ENCODE measurements around the gene MCCD1.
"Not testable (repeated sequence)": the region's sequence is repeated elsewhere in the genome, so short reads cannot be mapped to it uniquely, and the experiment has no call there.

The MCCD1 gene, protein sequence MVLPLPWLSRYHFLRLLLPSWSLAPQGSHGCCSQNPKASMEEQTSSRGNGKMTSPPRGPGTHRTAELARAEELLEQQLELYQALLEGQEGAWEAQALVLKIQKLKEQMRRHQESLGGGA

DNA sequence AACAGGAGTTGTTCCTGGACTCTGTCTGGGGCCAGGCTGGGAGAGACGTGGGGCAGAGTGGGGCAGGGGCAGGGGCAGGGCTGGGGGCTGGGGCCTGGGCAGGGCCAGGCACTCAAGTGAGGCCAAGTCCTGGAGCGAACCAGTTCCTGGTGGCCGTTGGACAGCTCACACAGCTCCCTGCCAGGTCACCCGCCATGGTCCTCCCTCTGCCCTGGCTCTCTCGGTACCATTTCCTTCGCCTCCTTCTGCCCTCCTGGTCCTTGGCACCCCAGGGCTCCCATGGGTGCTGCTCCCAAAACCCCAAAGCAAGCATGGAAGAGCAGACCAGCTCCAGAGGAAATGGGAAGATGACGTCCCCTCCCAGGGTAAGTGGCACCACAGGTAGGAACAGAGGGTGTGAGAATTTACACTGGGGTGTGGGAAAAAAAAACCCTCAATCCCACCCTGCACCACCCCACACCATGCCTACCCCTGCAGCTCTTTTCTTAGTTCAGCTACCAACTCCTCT, at the start of gene MCCD1:
MCCD1 (plus strand) TSS at position 142 of the 508 bp plus-strand sequence; CDS start at position 195, 53 bp downstream.
- DNase-seq = no peak

DNA sequence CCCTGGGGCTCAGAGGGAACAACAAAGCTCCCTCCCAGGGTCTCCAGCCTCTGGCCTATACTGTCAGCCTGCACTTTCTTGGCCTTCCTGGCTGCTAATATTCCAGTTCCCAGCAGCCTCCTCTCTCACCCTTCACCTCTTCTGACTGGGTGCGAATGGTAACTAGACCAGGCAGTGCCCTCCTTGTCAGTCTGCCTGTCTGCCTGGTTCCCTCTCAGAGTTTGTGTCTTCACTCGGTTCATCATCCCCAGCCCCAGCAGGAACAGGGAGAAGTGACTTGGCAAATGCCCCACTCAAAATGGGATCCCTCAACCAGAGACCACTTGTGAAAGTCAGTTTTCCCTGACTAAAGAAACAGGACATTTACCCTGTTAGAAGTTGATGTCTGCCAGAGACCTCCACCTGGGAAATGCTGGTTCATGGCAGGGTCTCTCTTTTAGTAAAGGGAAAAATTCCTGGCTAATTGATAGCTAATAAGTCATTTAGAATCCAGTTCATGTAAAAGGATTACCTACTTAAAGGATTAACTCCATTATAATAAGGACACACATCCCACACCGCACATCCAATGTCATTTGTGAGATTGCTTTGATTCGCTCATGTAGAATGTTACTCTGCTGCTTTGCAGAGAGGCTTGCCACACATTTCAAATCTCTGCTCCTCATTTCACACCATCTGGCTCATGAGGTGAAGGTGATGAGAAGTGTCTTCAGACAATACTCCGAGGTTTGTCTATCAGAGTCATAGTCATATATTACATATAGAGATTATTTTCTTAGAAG, 49.4 kb upstream of the MCCD1 start:
- no peak for DNase-seq

DNA sequence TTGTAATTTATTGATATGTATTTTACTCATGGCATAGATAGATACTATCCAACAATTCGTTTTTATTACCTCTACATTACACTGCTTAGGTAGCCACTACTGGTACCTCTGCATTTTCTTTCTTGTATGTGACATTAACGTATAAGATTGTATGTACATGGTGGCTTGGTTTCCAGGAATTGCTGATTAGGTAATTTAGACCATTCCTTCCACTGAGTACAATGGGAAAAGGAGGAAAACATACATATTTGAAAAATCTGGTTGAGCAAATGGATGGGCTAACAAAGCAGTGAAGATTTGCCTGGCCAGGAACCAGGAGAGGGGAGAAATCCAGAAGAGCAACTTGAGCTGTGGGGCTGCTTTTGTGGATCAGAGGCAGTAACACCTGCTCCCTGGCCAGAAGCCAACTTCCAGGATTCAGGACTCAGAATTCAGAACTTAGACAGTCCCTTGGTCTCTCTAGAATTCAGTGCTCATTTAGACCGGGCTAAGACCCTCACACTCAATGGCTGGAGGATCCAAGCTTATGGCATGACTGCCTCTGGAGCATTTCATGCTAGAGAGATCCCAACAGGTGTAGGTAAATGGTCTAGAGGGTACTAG, 48.7 kb upstream of the MCCD1 start:
- no peak for DNase-seq

DNA sequence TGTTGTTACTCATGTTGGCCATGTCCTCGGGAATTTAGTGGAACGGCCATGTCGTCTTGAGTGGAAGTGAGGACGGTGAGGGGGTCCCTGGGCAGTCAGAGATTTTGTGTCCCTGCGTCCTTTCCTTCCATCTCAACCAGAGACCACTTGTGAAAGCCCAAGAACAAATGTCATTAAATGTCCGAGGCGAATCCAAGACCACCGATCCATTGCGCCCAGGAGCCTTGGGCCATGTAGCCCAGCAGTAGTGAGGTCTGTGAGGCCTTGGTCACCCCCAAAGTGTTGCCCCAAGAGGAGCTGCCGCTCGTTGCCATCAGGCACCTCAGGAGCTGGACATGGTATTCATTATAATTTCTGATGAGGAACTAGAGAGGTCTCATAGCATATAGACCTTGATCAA, 48.2 kb upstream of the MCCD1 start:
- DNase-seq = no peak

DNA sequence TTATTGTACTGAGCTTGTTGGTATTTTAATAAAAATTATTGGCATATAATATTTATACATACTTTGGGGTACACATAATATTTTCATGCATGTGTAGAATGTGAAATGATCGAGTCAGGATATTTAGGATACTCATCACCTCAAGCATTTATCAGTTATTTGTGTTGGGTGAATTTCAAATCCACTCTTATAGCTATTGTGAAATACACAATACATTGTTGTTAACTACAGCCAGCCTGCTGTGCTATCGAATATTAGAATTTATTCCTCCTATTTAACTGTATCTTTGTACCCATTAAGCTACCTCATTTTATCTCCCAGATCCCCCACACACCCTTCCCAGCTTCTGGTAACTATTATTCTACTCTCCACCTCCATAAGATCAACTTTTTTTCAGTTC, 45.4 kb upstream of the MCCD1 start:
- no peak for DNase-seq

DNA sequence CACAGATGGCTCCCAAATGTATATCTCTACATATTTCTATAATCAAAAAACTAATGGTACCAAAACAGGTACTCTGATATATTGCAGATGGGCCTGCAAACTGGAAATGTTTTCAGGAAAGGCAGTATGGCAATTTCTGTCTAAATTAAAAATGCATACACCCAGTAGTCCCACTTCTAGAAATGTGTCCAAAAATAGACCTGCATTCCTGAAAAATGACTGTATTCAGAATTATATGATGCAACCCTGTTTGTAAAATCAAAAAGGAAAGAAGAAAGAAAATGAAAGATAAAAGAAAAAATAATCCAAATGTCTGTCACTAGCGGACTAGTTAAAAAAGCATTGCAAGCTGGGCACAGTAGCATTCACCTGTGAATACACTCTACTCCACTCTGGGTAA, 43.7 kb upstream of the MCCD1 start:
- no peak for DNase-seq

DNA sequence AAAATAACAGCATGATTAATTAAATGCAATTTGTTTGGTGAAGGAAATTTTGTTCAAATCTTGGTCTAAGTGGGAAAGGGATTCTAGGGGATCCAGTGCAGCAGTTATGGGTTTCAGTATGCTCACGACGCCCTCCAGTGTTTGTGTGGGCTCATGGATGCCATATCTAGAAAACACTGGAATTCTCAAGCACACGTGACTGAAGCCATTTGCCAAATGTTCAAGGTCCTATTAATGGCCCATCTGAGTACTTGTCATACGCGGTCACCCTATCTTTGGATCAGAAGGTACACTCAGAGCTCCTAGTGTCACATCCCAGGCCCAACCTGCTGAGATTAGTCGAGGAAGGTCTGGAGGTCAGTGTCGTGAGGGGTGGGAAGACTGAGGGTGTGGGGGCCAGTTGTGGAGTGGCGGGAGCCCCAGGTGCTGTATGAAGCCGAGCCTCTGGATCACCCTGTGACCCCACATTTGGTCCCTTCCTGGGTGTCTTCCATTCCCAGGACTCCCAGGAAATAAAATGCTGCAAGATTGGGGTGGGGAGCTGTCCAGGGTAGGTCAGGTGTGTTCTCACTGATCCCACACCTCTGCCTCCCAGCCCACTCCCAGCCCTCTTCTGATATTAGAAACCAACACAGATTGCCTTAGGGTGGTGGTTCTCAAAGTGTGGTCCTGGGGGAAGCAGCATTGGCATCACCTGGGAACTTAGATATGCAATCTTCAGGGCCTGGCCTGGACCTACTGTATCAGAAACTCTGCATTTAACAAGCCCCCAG, 42.5 kb upstream of the MCCD1 start:
- not testable (repeated sequence) for DNase-seq

DNA sequence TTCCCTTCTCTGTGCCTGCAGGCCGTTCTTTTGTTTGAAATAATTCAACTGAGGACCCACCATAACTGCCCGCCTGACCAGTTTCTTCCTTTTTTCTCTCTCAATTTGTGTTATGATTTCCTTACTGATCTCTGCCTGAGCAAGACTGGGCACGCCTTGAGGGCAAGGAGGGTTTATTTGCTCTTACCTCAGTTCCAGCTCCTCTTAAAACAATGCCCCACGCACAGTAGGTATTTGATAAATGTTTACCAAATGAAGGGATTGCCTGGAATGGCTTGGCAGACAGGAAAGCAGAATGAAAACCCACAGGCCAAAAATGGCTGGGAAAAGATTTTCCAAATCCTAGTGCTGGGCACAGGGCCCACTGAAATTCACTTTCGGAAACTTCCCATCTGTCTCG, 41.1 kb upstream of the MCCD1 start:
- not testable (repeated sequence) for DNase-seq

DNA sequence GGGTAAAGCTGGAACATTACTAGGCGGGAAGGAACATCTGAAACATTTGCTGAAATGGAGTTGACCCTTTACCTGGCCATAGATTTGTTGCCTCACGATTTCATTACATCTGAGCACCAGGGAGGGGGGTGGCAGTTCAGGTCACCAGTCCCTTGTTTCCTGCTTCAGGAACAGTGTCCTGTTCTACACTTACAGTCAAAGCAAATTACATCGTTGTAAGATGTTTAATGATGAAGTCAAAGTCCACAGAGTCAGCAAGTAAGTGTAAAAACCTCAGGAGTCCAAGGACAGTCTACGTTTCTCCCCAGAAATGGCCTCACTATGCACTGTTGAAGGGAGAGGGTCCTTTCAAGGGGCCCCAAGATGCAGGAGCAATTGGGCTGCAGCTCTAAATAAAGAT, 39.7 kb upstream of the MCCD1 start:
- DNase-seq = no peak

DNA sequence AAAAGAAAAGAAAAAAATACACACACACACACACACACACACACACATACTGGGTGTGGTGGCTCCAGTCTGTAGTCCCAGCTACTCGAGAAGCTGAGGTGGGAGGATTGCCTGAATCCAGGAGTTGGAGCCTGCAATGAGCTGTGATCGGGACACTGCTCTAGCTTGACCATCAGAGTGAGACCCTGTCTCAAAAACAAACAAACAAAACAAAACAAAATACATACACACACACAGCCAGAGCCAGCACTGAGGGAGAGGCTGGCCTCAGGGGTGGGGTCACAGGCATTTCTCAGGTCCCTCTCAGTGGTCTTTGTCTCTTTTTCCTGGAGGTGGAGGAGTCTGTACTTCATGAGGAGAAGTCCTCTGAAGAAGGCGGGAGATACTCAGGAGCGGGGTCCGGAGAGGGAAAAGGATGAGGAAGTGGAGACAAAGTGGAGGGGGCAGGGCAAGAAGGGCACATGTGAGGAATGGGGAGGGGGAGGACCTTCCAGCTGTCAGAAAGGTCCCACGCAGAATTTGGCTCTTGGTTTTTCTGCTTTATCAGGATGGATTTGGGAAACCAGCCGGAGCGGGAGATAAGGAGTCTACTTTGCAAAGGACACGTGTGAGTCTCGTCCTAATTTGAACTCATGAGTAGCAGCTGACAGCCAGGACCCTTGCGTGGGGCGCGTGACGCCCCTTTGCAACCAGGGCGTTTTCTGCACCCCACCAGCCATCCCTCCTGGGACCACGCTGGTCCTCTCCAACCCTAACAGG, 38.5 kb upstream of the MCCD1 start:
- no peak for DNase-seq

DNA sequence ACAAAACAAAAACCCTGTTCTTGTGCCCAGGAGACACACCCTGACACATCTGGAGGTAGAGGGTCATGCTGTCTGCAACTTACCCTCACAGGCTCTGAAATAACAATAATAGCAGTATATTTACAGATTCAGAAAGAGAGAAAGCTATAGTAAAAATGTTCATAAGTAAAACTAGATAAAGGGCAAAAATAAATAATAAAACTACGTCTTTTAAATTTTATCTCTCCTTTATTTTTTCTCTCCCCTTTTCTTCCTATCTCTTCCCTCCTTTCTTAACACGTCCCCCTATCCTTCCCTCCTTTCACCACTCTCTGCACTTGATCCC, 35.2 kb upstream of the MCCD1 start:
- DNase-seq = not testable (repeated sequence)

DNA sequence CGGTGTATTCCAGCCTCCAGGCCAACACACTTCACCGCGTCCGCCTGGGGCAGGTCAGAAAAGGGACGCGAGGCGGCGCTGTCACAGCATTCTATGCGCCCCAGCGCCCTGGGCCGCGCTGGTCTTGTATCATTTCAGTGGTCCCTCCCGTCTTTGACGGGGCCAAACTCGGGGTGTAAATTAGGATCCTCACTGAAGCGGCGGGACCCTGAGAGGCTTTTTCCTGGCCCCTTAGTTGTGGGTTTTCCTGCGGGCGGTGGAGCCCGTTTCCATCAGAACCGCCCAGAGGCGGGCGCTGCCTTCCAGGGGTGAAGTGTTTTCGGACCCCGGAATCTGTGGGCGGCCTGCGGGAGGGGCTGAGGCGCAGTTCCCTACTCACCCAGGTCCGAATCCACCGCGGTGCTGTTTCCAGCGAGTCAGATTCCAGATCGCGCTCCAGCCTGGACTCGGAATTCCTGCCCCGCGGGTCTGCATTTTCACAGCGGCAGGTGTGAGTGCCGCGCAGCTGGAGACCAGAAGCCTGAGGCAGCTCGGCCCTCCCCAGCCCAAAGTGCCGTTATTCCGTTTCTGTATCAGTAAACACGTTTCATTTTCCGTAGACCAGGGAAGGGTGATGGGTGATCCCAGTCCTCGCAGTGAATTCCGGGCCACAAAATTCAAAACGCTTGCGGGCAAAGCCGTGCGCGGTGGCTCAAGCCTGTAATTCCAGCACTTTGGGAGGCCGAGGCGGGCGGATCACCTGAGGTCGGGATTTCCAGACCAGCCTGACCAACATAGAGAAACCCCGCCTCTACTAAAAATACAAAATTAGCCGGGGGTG, 34.7 kb upstream of the MCCD1 start:
- DNase-seq = peak; percentile 84 to 95 (median 90)

DNA sequence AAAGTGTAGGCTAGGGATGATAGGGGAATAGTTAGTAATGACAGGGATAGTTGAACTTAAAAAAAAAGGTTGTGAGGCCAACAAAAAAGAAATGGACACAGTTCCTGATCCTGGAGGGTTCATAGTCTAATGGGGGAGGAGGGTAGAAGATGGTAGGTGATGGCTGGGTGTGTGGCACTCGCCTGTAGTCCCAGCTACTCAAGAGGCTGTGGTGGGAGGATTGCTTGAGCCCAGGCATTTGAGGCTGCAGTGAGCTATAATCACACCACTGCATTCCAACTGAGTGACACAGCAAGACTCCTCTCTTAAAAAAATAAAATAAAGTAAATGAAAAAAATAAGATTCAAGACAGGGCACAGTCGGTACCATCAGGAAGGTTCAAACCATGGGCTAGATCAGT, 33.2 kb upstream of the MCCD1 start:
- DNase-seq = no peak

DNA sequence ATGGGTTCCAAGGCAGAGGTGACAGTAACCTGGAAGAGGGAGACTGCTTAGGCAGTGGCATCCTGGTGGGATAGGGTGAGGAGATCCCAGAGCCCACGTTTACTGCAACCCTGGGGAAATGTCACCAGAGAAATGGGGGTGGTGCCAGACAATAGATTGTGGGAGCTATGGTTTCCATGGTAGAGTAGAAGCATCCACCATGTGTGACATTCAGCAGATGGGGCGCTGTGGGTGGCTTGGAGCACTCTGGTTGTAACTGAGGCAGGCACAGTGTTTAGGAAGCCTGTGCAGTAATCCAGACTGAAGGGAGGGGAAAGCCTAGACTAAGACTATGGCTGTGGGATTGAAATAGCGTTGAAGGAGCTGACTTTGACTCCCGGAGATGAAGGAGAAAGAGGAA, 31.9 kb upstream of the MCCD1 start:
- not testable (repeated sequence) for DNase-seq

DNA sequence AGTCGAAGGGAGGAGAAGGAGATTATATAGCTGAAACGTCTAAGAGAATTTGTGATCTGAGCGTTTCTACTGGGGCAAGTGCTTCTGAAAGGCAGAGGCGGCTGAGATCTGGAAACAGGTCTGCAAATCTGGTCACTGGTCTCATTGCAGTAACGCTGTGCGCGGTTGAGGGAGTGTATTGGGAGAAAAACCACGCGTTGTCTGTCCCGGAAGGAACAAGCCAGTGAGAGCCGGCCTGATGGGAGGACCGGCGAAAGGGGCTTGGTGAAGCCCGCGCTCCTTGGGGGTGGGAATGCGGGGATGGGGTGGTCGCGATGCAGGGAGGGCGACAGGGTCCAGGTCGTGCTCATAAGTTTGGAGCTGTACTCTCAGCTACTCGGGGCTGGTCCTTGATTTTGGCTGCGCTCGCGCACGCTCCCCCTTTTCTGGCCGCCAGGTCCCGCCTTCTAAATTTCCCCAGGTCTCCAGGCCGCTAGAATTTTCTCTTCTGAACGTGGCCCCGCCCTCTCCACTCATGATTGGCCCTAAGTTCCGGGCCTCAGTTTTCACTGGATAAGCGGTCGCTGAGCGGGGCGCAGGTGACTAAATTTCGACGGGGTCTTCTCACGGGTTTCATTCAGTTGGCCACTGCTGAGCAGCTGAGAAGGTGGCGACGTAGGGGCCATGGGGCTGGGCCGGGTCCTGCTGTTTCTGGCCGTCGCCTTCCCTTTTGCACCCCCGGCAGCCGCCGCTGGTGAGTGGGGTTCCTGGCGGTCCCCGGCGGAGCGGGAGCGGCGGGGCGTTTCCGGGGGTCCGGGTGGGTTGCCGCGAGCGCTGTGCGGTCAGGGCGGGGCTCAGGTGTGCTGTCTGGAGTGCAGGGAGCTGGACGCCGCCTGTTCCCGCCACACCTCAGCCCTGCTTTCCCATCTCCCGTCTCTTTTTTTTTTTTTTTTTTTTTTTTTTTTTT, 31.0 kb upstream of the MCCD1 start, which contains the start of gene MICB:
MICB (plus strand) TSS at position 615 of the 946 bp plus-strand sequence; CDS start at position 664, 49 bp downstream.
- peak; percentile 79 to 86 (median 81) for DNase-seq

DNA sequence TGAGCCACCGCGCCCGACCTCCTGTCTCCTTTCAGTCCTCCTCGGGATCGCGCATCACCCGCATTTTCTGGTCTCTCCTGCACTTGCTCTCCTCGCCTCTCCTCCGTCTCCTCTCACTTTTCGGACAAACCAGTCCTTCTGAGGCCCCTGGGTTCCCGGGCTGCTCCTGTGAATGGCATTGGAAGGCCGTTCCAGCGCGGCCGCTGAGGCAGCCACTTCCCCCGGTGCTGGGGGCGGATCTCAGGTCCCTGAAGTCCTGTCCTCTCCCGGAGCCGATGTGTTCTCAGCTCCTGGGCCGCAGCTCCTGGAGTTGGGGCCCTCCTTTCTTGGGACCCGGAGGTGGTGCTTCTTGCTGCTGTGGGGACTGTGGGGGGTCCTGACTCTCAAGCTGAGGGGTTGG, 30.0 kb upstream of the MCCD1 start:
- peak in 1 of 3 donors; percentile 40 for DNase-seq

DNA sequence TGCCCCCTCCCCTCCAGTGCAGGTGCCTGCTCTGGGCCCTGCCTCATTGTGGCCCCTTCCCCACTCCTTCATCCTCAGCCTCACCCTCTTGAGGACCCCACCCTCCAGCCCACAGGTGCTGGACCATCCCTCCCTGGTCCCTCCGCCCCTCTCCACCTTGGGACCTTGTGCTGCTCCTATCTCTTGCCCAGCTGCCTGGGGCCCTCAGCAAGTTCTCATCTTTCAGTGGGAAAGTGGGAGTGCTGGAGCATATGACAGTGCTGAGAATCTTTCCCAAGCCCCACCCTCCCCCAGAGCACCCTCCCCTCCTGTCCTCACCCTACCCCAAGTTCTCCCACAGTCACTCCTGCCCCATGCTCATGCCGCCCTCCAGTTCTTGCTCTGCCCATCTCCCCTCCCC, 29.1 kb upstream of the MCCD1 start:
- DNase-seq = not testable (repeated sequence)

DNA sequence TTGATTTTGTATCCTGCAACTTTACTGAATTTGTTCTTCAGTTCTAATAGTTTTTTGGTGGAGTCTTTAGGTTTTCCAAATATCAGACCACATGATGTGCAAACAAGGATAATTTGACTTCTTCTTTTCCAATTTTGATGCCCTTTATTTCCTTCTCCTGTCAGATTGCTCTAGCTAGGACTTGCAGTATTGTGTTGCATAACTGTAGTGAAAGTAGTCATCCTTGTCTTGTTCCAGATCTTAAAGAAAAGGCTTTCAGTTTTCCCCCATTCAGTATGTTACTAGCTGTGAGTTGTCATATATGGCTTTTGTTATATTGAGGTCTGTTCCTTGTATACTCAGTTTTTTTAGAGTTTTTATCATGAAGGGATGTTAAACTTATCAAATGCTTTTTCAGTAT, 26.2 kb upstream of the MCCD1 start:
- DNase-seq = peak; percentile 27 to 67 (median 67)

DNA sequence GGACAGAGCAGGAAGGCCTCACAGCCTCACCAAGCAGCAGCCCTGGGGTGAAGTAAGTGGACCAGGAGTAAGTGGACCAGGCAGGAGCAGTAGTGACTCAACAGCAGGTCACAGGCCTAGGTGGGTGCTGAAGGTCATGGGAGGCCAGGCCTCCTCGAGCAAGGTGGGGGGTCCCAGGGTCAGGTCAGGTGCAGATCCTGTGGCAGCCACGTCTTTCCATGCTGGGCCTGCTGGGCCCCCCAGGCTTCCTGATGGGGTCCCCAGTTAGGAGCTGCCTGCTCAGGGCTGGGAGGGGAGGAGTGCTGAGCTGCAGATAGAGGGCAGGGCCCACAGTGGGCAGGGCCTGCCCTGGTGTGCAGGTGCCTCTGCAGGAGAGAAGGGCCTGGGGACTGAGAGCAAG, 19.7 kb upstream of the MCCD1 start:
- not testable (repeated sequence) for DNase-seq

DNA sequence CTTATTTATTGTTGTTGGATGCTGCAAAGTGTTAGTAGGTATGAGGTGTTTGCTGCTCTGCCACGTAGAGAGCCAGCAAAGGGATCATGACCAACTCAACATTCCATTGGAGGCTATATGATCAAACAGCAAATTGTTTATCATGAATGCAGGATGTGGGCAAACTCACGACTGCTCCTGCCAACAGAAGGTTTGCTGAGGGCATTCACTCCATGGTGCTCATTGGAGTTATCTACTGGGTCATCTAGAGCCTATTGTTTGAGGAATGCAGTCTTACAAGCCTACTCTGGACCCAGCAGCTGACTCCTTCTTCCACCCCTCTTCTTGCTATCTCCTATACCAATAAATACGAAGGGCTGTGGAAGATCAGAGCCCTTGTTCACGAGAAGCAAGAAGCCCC, 18.8 kb upstream of the MCCD1 start:
- DNase-seq = no peak
